Activated T-helper 2 cell treated with anti-CD3 and anti-CD28 coated beads, Interferon-gamma antibody, Interleukin-2, Interleukin-4, amounts not matched to agents 10 μg/mL and 5 μg/mL and 100 μg/mL, durations not matched to agents 14 hours and 24 hours and 36 hours (primary cell): ENCODE measurements around the gene TUBB2A. TPM values are rescaled to one million over a fixed set of nuclear protein-coding genes. Genes with fewer than 3 reads are reported as not detected.
"Not testable (repeated sequence)": the region's sequence is repeated elsewhere in the genome, so short reads cannot be mapped to it uniquely, and the experiment has no call there.

ENCODE experiments used
- DNase-seq: peaks from one replicate; pipeline ENCODE4 v3.0.0; 2021; ENCODE audit warnings: low spot score
- H3K27ac Mint-ChIP-seq: one replicate; pipeline ENCODE4 v1.8.0; 2021; ENCODE audit warnings: mixed read lengths
- H3K27me3 Mint-ChIP-seq: one replicate; pipeline ENCODE4 v1.8.0; 2021; ENCODE audit warnings: low read depth, mixed read lengths
- H3K36me3 Mint-ChIP-seq: one replicate; pipeline ENCODE4 v1.8.0; 2021; ENCODE audit warnings: low read depth, mixed read lengths
- H3K4me1 Mint-ChIP-seq: one replicate; pipeline ENCODE4 v1.8.0; 2021; ENCODE audit warnings: low read depth, mixed read lengths
- H3K4me3 Mint-ChIP-seq: one replicate; pipeline ENCODE4 v1.8.0; 2021; ENCODE audit warnings: low read depth, mild to moderate bottlenecking, moderate library complexity, mixed read lengths
- H3K9me3 Mint-ChIP-seq: one replicate; pipeline ENCODE4 v1.8.0; 2021; ENCODE audit warnings: mixed read lengths
- intact Hi-C: fragments of 100-400 bp; cut with micrococcal nuclease; formaldehyde crosslinking; loops from one replicate; pipeline ENCODE4 v1.15.1; 2023
- total RNA-seq: library from RNA; stranded (reverse); gene quantifications from 2 replicates; pipeline ENCODE4 v1.2.3, GENCODE V29; 2022

Gene TUBB2A
- total RNA-seq, 1 donor from 2014 or later, result 7.4 TPM

DNA sequence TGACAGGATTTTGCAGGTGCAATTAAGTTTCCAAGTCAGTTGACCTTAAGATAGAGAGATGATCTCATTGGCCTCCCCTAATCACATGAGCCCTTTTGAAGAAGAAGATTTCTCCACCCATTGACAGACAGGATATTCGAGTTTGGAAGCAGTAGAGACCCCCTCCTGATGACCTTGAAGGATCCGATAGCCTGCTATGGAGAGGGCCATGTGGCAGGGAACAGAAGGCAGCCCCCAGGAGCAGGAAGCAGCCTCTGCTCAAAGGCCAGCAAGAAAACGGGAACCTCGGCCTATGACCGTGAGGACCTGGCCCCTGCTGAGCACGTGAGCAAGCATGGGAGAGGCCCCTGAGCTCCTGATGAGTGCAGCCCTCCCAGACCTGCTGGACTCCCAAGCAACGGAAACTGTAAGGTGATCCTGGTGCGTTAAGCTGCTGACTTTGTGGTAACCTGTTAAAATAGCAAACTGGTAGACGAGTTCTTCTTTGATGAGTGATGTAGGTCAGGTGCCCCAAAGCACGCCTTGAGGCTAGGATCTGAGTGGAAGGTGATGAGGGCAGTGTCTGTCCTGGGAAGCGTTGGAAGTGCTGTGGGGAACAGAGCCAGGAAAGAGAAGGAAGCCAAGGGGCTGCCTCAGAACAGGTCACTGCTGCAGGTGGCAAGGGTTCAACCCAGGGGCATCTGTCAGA, 18.5 kb upstream of the TUBB2A start:
- Mint-ChIP-seq H3K9me3 (no peaks in the 10 kb centered on the region), H3K27ac (no peak overlapping the region), H3K4me1 (peaks cover 4% of the 10 kb centered on the region), H3K4me3 (no peak overlapping the region), H3K36me3 (no peaks in the 10 kb centered on the region), H3K27me3 (peaks cover 17% of the 10 kb centered on the region)
- intact Hi-C loops, result no loop called here
- no peak for DNase-seq

DNA sequence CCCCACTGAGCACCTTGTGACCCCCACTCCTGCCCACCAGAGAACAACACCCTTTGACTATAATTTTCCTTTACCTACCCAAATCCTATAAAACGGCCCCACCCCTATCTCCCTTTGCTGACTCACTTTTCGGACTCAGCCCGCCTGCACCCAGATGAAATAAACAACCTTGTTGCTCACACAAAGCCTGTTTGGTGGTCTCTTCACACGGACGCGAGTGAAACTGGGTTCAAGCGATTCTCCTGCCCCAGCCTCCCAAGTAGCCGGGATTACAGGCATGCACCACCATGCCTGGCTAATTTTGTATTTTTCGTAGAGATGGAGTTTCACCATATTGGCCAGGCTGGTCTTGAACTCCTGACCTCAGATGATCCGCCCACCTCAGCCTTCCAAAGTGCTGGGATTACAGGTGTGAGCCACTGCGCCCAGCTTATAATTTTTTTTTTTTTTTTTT, 16.3 kb upstream of the TUBB2A start:
- H3K4me1 Mint-ChIP-seq, H3K9me3 Mint-ChIP-seq, H3K27ac Mint-ChIP-seq, DNase-seq, H3K4me3 Mint-ChIP-seq, intact Hi-C loops, H3K36me3 Mint-ChIP-seq: not testable (repeated sequence)
- peaks cover 11% of the 10 kb centered on the region for H3K27me3 Mint-ChIP-seq

DNA sequence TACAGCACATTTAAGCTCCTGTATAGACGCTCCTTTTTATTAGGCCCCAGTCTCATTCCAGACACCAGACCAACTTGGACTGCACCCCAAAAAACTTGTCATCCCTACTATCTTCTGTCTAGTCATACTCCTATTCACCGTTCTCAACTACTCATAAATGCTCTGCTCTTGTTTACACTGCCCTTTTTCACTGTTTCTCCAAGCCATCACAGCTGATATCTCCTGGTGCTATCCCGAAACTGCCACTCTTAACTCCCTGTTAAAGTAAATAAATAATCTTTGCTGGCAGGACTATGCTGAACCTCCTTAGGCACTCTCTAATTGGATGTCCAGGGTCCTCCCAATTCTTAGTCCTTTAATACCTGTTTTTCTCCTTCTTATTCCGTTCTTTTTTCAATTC, 15.4 kb upstream of the TUBB2A start:
- H3K9me3 Mint-ChIP-seq, H3K36me3 Mint-ChIP-seq, intact Hi-C loops, H3K27ac Mint-ChIP-seq, H3K4me1 Mint-ChIP-seq, H3K4me3 Mint-ChIP-seq, DNase-seq: not testable (repeated sequence)
- H3K27me3 Mint-ChIP-seq, result peaks cover 10% of the 10 kb centered on the region

DNA sequence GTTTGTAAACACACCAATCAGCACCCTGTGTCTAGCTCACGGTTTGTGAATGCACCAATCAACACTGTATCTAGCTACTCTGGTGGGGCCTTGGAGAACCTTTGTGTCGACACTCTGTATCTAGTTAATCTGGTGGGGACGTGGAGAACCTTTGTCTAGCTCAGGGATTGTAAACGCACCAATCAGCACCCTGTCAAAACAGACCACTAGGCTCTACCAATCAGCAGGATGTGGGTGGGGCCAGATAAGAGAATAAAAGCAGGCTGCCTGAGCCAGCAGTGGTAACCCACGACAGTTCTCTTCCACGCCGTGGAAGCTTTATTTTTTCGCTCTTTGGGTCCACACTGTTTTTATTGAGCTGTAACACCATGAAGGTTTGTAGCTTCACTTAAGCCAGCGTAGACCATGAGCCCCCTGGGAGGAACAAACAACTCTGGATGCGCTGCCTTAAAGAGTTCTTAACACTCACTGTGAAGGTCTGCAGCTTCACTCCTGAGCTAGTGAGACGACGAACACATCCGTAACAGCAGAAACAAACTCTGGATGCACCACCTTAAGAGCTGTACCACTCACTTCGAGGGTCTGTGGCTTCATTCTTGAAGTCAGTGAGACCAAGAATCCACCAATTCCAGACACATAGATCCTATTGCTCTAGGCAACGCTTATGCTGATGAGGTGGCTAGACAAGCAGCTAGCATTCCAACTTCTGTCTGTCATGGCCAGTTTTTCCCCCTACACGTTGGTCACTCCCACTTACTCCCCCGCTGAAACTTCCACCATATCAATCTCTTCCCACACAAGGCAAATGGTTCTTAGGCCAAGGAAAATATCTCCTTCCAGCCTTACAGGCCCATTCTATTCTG, 14.2 kb upstream of the TUBB2A start:
- intact Hi-C loops, H3K9me3 Mint-ChIP-seq, H3K27ac Mint-ChIP-seq, H3K4me3 Mint-ChIP-seq, H3K36me3 Mint-ChIP-seq, H3K4me1 Mint-ChIP-seq, DNase-seq: not testable (repeated sequence)
- peaks cover 20% of the 10 kb centered on the region for H3K27me3 Mint-ChIP-seq

DNA sequence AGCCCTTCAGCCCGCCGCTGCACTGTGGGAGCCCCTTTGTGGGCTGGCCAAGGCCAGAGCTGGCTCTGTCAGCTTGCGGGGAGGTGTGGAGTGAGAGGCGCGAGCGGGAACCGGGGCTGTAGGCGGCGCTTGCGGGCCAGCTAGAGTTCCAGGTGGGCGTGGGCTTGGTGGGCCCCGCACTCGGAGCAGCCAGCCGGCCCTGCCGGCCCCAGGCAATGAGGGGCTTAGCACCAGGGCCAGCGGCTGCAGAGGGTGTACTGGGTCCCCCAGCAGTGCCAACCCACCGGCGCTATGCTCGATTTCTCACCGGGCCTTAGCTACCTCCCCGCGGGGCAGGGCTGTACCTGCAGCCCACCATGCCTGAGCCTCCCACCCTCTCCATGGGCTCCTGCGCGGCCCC, 13.3 kb upstream of the TUBB2A start:
- intact Hi-C loops, H3K27ac Mint-ChIP-seq, DNase-seq, H3K36me3 Mint-ChIP-seq, H3K4me1 Mint-ChIP-seq, H3K9me3 Mint-ChIP-seq, H3K4me3 Mint-ChIP-seq: not testable (repeated sequence)
- H3K27me3 Mint-ChIP-seq, result peaks cover 22% of the 10 kb centered on the region

DNA sequence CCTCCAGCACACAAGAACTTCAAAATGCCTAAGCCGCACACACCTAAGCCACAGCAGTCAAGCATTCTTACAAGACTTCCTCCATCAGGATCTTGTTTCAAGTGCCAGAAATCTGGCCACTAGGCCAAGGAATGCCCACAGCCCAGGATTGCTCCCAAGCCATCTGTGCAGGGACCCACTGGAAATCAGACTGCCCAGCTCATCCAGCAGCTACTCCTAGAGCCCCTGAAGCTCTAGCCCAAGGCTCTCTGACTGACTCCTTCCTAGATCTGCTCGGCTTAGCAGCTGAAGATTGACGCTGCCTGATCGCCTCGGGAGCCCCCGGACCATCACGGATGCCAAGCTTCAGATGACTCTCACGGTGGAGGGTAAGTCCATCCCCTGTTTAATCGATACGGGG, 10.7 kb upstream of the TUBB2A start:
- DNase-seq, H3K4me1 Mint-ChIP-seq, H3K9me3 Mint-ChIP-seq, intact Hi-C loops, H3K27ac Mint-ChIP-seq, H3K36me3 Mint-ChIP-seq, H3K4me3 Mint-ChIP-seq: not testable (repeated sequence)
- H3K27me3 Mint-ChIP-seq, result peaks cover 33% of the 10 kb centered on the region

DNA sequence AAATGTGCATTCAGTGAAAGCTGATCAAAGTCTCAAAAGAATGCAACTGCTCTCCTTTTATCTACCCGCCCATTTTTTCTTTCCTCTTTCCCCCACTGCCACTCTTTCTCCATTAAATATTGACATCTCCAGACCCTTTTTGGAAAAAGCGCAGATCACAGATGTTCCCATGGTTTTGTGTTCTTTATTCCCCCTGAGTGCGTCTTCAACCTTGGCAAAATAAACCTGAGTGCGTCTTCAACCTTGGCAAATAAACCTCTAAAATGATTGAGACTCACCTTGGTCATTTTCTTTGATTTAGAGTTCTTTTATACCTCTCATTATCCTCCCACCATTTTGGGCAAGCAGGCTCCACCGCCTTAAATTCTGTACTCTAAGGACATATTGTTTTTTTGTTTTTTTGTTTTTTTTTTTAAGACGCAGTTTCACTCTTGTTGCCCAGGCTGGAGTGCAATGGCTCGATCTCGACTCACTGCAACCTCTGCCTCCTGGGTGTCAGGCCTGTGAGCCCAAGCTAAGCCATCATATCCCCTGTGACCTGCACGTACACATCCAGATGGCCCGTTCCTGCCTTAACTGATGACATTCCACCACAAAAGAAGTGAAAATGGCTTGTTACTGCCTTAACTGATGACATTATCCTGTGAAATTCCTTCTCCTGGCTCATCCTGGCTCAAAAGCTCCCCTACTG, 9.3 kb upstream of the TUBB2A start:
- H3K9me3 Mint-ChIP-seq, H3K4me3 Mint-ChIP-seq, DNase-seq, H3K36me3 Mint-ChIP-seq, intact Hi-C loops, H3K27ac Mint-ChIP-seq: not testable (repeated sequence)
- peaks cover 39% of the 10 kb centered on the region for H3K27me3 Mint-ChIP-seq
- peaks cover 10% of the 10 kb centered on the region for H3K4me1 Mint-ChIP-seq

DNA sequence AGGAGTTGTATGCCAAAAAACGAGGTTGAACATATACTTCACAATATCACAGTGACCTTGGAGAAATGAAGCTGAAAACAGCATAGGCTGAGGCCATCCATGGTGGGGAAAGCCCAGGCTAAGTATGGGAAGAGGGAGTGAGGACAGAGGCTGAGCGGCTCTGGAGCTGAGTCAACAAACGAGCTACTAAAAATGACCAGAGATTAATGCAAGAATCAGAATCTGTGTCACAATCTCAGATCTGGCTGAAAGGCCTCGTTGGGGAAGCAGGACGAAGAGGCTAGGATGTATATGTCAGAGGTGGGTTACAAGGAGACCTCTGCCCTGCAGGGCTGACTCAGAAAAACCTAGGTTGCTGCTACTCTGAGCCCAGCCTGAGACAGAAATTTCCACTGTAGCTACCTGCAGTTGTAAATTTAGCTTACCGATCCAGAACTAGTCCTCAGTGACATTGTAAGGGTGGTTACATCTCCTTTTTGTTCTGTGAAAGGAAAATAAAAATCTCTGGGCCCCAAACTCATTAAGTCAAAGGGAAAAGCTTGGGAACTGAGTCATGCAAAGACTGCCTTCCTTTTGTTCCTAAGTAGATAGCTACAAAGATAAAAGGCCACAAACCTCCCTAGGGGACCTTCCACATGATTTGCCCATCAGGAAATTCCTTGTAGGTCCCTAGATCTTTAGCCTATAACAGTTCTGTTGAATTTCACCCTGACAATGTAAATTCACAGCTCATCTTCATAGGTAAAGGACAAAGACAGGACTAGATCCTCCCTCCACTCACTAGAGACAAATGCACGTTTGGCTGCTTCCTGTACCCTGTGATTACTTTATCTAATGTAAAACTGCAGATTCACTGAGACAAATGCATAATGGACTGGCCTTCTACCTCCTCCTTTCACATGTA, 8.5 kb upstream of the TUBB2A start:
- no peak overlapping the region for H3K27ac Mint-ChIP-seq
- H3K27me3 Mint-ChIP-seq, result peaks cover 41% of the 10 kb centered on the region
- H3K9me3 Mint-ChIP-seq, result no peaks in the 10 kb centered on the region
- intact Hi-C loops, result no loop called here
- no peak for DNase-seq
- H3K4me3 Mint-ChIP-seq, result no peak overlapping the region
- H3K4me1 Mint-ChIP-seq, result peaks cover 10% of the 10 kb centered on the region
- H3K36me3 Mint-ChIP-seq, result no peaks in the 10 kb centered on the region

DNA sequence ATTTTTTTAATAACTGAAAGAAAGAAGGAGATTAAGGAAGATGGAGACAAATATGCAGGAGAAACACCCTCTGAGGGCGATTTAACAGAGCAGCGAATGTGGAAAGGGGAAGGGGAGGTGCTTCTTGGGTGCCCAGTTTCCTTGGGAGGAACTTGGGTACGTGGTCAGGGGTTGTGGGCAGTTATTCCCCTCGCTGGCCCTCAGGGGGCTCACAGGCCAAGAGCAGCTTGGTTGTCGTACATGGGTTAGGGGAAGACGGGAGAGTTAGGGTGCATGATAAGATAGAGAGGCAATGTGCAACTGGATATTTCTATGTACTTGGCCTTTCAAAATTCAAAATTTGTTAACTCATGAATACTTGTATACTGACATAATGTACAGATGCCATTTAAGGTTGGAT, 7.0 kb upstream of the TUBB2A start:
- intact Hi-C loops, result no loop called here
- DNase-seq, result no peak
- peaks cover 5% of the 10 kb centered on the region for H3K36me3 Mint-ChIP-seq
- peaks cover 17% of the 10 kb centered on the region for H3K4me1 Mint-ChIP-seq
- H3K27me3 Mint-ChIP-seq, result peaks cover 52% of the 10 kb centered on the region
- H3K27ac Mint-ChIP-seq, result no peak overlapping the region
- H3K9me3 Mint-ChIP-seq, result peaks cover 4% of the 10 kb centered on the region
- H3K4me3 Mint-ChIP-seq, result no peak overlapping the region

DNA sequence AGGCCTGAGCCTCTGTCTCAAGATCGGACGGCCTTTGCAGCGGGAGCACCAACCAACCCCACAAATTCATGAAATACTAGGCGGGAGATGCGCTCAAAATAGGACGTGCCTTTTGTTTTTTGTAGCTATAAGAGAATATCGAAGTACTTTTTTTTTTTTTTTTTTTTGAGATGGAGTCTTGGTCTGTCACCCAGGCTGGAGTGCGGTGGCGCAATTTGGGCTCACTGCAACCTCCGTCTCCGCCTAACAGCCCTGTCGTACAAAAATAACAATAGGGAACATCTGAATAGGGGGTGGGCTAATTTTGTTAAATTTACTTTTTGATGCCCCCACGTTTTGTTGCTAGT, 5.9 kb upstream of the TUBB2A start:
- intact Hi-C loops, result no loop called here
- Mint-ChIP-seq H3K27me3 (peaks cover 58% of the 10 kb centered on the region), H3K36me3 (peaks cover 5% of the 10 kb centered on the region), H3K9me3 (peaks cover 4% of the 10 kb centered on the region), H3K4me3 (peak overlapping the region; percentile 83), H3K4me1 (peaks cover 18% of the 10 kb centered on the region), H3K27ac (no peak overlapping the region)
- no peak for DNase-seq

DNA sequence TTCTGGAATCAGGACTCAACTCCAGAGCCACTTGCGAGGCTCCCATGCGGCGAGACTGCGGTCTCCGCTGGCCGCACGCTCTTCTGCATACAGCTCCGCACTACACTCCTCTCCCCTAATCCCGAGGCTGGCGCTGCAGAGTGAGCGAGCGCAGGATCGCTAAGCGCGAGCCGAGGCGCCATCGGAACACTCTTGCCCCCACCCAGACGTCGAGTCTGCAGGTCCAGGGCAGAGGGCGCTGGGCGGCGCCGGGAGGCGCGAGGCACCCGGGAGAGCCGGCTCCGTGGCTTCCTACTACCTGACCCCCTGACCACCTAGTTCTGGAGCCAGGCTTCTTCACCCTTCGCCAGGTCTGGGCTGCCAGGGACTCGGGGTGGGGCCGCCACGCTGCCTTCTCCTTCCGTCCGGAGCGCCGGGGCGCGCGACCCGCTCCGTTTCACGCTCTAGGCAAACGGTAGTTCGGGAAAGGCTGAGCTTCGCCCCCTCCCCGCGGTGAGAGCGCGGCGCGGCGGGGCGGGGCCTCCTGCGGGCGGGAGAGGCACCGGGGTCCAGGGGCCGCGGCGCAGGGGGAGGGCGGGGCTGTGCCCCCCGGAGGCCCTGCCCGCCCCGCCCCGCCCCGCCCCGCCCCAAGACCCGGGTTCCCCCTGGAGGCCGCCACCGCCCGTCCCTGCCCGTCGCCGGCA, 5.4 kb upstream of the TUBB2A start:
- intact Hi-C loops, result no loop called here
- Mint-ChIP-seq H3K27me3 (peaks cover 58% of the 10 kb centered on the region), H3K27ac (no peak overlapping the region), H3K4me3 (peak overlapping the region; percentile 83), H3K36me3 (peaks cover 5% of the 10 kb centered on the region), H3K4me1 (peaks cover 20% of the 10 kb centered on the region), H3K9me3 (peaks cover 4% of the 10 kb centered on the region)
- DNase-seq, result peak; percentile 22

DNA sequence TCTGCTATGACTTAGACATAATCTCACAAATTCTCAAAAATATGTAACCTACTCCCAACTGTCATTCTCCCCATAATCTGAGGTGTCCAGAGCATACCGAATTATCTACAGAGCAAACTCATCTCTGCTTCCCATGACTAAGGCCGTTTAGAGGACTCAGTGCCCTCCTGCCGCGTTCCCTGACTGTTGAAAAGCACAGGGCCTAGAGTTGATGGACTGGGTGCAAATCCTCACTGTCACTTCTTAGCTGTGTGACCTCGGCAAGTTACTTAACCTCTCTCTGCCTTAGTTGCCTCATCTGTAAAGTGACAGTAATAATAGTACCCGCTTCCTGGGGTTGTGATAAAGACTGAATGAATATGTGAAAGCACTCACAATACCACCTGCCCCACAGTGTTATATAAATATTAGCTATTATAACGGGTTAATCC, 4.7 kb upstream of the TUBB2A start:
- Mint-ChIP-seq H3K9me3 (peaks cover 4% of the 10 kb centered on the region), H3K36me3 (peaks cover 5% of the 10 kb centered on the region), H3K27ac (no peak overlapping the region), H3K4me1 (peaks cover 20% of the 10 kb centered on the region), H3K27me3 (peaks cover 55% of the 10 kb centered on the region), H3K4me3 (no peak overlapping the region)
- DNase-seq, result no peak
- intact Hi-C loops, result no loop called here
